Raji (cell line): Measurements from ENCODE around the gene SLX4IP.

Experiments
- POLR2A ChIP-seq: IDR thresholded peaks from 2 replicates; pipeline ENCODE4 v1.6.1; 2011; ENCODE audit warnings: low read depth, low read length, control low read depth; ENCODE audit not compliant: insufficient read depth

The SLX4IP gene

DNA sequence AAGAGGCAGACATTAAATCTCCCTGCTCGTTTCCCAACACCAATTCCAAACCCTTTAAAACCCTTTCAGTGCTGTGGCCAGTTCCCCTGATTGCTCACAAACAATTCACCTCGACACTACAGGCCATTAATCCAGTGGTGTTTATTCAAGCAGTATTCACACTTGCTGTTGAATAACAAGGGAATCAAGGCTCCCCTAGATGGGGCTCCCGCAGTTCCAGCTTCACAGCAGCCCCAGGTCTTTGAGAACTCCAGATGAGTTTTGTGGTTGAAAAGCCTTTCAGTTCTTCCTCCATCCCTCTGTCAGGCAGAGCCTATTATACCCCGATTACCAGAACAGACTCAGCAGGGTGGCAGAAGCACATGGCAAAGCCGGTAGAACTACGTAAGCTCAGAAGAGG, 202.5 kb downstream of the SLX4IP start:
- TF ChIP-seq POLR2A: no peak

DNA sequence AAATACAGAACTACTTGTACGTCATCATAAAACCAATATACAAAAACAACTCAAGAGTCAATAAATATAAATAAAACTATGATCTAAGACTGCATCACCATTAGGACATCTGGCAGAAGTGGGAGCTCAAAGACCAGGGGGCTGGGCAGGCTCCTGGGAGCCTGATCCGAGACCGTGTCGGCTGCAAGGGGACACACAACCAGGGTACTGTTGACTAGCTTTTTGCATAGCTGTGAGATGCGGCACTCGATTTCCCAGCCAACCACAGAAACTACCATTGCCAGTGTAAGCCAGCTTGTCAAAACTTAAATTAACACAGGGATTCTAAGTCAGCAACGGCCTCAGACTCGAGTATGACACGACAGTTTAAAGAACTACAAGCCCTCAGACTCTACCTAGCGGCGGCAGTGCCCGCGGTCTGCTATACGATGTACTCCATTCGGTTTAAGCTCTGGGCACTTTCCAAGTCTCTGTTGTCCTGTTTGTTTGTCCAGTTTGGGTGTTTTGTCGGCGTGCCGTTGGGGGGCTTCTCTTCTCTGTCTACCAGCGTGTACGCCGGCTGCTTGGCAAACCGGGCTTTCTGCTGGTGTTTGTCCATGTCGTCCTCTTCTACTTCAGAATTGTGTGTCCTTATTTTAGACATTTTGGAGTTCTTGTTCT, 204.1 kb downstream of the SLX4IP start:
- no peak for TF ChIP-seq POLR2A

DNA sequence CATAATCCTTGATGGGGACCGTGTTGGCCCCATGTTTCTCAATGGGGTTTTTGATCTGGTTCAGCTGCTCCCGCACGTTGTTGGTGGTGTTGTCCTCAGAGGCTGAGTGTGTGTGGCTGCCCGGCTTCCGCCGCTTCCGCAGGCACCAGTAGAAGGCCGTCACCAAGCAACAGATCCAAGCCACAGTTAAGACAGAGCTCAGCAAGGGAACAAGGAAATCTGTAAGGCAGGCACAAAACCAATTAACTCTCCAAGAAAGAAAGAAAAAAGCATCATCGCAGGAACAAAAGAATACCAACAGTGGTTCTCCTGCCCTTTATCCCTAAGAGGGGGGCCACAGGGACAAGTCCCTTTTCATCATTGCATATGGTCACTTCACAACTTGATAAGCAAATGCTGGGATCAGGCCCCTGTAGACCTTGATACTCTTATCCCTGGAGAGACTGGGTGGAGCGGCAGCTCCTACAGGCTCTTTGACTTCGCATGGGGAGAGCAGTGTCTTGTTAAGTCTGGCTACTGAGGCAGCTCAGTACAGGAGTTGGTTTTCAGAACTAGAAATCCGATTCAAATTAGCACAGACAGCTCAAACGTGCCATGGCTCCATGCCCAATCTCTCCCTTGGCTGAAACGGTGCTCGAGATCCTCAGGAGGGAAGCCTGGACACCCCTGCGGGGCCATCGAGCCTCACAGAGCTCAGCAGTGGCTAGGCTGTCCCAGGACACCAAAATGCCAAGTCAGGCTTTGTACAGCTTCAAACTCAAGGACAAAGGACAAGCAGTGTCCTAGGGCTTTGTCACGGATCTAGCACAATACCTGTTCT, 204.8 kb downstream of the SLX4IP start:
- TF ChIP-seq POLR2A: no peak

DNA sequence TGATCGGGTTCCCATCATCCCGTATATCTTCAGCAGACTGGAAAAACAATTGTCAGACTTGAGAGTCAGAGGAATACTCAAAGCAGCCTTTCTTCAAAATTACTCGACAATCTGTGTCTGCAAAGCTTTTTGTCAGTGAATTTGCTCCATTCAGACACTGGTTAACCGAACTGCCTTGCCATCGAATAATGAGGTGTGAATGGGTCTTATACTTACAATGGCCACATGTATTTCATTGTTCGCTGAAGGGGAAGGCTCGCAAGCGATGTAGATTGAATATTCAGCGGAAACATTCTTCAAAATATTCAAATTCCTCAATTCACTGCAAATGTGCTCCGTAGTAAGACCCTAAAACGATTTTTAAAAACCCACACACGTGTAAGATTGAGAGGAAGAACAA, 205.8 kb downstream of the SLX4IP start:
- no peak for TF ChIP-seq POLR2A

DNA sequence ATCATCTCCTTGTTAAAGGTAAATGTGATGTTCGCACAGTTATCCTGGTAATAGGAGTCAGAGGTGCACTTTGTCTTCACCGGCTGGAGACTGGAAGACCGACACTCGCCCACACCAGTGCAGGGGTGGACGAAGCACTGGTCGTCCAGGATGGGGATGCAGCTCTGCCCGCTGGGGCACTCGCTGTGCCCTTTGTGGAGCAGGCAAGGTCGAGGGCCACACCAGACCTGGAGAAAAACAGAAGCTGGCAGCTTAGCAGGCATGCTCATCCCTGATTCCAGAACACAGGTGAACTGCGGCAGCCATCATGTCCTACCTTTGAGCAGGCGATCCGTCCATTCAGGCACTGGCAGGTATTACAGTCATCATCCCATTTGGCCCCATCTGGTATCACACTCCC, 206.4 kb downstream of the SLX4IP start:
- TF ChIP-seq POLR2A: no peak

DNA sequence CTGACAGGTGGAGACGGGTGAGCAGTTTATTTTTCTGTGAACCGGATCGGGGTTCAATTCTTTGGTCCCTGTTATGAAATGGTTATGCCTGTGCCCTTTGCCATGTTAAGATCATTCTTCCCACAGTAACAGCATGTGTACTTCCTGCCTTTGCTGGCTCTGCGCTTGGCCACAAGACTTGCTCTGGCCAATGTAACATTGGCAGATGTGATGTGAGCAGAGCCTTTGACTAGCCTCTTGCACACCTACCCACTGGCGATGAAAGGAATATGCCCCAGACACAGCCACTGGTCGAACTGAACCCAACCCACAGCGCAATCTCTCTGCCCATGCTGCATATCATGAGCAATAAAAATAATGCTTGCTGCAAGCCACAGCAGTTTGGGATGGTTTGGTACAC, 206.8 kb downstream of the SLX4IP start:
- no peak for TF ChIP-seq POLR2A

DNA sequence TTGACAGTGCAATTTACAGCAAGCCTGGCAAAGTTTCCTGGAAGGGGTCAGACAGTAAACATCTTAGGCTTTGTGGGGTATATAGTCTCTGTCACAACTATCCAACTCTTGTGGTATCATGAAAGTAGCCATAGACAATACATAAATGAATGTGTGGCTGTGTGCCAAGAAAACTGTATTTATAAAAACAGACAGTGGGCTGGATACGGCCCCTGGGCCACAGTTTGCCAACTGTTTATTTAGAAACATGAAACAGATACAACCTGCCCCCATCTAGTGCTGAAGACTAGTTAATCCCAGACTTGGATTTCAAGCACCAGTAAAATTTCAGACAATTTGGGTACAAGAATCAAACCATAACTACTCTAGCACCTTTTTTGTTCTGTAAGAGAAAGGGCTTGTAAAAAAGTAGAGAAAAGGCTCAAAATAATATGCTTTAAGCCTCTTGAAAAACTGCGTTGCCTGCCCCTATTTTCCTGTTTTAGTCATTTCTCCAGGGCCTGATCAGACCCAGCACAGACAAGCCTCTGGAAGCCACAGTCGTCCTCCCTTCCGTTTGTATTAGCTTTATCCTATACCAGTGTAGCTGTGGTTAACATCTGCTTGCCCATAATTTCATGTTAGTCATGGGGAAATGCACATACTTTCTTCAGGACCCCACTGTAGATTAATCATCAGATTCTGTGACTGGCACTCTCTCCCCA, 207.9 kb downstream of the SLX4IP start:
- TF ChIP-seq POLR2A: no peak

DNA sequence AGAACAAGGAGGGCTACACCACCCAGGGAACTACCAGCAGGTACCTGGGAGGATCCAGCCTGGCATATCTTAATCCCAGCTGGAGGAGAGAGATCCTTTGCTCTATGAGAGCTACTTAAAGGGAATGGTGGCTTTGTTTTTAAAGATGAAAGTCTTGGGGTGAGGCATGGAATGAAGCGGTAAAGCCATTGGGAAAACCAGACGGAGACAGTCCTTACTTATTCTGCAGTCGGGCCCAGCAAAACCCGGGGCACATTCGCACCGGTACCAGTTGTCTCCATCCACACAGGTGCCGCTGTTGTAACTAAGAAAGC, 208.4 kb downstream of the SLX4IP start:
- no peak for TF ChIP-seq POLR2A

DNA sequence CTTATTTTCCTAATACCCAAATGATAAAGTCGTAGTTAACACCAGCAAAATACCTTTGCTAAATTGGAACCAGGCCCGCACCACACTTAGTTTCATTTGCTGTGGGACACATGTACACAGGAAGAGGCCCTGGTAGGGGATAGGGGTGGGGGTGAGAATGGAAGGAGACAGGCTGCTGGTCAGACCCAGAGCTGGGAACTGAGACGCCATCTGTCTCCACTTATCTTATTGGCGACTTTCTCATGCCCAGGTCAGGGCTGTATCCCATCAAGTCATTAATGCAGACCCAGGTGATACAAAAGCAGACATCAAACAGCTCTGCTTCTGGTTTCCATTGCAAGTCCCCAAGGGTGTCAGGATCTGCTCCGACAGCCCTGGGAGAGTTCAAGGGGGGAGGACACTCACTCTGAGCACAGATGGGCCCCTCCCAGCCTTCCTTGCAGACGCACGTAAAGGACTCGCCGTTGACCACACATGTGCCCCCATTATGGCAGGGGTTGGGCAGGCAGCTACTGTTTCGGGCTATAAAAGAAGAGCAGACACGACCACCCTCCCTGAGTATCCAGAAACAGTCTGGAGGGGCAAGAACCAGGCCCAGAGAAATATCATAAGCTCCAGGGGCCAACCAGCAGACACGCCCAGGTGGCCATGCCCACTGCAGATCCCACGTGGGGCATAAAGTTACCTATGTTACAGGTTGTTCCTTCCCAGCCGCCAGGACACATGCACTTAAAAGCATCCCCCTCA, 209.5 kb downstream of the SLX4IP start:
- no peak for TF ChIP-seq POLR2A

DNA sequence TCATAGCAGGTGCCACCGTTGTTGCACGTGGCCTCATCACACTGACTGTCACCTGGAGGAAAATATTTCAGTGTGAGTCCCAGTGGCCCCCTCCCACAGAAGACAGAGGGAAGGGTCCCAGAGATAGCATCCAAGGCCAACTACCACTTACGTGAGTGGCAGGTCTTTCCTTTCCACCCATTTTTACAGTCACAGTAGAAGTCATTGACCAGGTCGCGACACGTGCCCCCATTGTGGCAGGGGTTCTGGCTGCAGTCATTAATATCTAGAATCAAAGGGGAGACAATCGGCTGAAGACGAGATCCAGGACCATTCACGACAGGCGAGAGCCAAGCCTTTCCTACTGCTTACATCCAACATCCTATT, 210.1 kb downstream of the SLX4IP start:
- TF ChIP-seq POLR2A: no peak

DNA sequence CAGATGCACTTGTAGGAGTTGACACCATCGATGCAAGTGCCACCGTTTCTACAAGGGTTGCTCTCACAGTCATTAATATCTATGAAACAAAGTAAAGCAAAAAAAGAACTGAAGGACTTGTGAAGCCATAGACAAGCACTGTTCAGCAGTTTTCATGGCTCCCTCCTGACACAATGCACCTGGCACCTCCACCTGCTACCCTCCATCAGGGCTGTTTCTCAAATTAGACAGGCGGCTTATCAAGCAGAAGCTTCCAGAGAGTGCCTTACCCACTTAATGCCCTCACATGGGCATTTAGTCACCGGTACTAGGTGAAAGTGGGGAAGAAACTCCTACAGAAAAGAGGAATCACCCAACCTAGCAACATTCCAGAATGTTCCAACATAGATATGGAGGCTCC, 210.9 kb downstream of the SLX4IP start:
- no peak for TF ChIP-seq POLR2A

DNA sequence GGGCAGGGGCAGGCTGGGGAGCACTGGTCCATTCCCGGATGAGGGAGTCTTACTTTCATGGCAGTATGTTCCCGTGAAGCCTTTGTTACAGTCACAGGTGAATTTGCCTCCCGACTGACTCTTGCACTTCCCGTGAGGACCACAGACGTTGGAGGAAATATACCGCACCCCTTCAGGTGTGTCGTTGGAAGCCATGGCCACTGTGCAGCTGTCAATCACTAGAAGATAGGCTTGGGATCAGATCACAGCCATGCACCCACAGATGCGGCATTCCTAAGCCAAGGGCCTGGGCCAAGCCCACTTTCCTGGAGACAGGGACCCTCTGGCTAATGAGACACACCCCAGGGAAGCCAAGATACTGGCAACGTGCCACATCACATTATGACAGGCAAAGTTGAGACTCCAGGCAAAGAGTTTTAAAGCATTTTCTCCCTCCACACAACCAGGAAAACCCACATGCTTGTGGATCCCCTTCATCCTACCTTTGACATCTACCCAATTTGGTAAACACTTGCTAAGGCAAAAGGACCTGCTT, 211.8 kb downstream of the SLX4IP start:
- no peak for TF ChIP-seq POLR2A

DNA sequence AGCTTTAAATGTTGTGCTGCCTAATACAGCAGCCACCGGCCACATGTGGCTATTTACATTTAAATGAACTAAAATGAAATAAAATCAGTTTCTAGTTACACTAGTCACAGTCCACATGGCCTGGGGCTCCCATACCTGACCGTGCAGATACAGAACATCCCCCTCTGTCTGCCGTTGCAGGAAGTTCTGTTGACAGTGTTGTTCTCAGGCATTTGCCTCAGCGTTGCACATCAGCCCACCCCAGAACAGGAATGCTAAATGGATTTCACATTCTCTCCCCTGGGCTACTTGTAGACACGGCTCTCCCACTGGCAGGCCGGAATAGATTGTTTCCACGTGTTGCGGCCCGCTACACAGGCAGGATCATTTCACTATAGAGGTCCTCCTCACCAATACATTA, 212.4 kb downstream of the SLX4IP start:
- no peak for TF ChIP-seq POLR2A

DNA sequence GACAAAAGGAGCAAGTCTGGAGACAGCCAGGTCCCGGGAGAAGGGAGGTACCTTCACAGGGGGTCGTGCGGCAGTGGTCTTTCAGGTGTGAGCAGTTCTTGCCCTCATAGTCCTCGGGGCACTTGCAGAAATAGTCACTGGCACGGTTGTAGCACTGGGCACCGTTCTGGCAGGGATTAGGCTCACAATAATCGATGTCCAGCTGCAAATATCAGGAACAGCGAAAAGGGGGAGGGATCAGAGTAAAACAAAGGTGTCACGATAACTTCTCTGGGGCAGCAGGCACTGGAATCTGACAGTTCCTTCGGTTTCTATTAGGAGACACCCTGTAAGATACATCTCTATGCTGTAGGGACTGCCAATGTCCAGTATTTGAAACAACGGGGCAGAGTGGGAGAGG, 212.8 kb downstream of the SLX4IP start:
- TF ChIP-seq POLR2A: no peak

DNA sequence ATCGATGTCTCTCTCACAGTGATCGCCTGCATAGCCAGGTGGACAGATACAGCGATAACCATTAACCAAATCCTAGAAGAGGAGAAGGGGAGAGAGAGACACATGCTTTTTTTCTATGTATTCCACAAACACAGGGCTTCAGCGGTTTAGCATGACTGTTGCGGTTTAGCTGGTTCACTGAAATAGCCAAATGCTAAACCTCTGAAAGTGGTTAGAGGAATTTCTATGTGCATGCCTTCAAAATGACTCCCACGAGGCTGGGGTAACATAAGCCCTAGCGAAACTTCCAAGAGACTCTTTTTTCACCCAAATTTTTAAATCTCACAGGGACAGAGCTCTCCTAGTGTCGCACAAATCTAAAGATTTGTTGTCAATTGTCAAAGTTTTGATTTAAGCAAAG, 213.5 kb downstream of the SLX4IP start:
- no peak for TF ChIP-seq POLR2A

DNA sequence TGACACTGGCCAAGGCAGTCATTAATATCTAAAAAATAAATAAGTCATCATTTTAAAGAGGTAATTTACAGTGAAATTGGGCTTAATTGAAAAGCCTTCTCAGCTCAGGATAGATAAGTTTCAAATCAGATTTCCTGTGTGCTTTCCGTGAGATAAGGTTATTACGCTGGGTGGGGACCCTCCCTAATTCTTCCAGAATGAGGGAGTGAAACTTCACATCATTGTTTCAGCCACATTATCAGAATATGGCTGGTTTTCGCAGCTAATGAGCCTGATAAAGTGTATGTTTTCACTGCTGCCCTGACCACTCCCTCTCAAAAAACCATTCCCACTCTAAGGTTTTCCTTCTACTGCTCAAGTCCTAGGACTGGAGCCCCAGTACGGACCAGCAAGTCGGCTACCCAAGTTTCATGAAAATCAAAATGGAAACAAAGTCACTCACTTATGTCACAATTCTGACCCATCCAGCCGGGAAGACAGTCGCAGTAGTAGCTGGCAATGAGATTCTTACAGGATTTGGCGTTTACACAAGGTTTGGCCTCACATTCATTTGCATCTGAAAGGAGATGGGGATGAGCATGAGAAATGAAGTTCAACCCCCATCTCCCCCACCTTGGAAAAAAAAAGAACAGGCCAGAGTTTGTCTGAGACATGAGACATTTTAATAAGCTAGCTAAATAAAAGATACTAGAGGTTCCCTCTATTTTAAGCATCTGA, 214.1 kb downstream of the SLX4IP start:
- TF ChIP-seq POLR2A: no peak

DNA sequence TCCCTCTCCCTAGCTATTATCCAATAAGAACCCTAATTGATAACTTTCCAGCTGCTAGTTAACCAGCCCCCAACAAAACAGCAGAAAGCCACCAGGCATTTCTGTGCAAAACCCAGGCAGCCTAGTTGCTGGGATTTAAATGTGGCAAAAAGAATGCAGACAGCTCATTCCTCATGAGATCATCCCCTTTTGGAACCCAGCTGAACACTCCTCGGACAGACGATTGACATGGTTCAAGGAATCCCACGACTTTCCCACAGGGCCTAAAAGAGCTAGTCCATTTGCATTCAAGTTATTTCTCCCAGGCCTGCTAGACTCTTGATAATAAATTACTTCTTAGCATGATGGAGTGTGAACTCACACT, 214.7 kb downstream of the SLX4IP start:
- TF ChIP-seq POLR2A: no peak
